Measurements from ENCODE around the gene ALPL.

GRCh38 chr1:21521717-21522060, 12.5 kb downstream of the ALPL start:
- TF ChIP-seq CTCF (IDR thresholded peaks at IDR 0.05; ENCODE audit: insufficient read depth, low read length, poor library complexity, severe bottlenecking) (no peak), EZH2phosphoT487 (conservative IDR thresholded peaks at IDR 0.05; ENCODE audit: low read length) (no peak)
